ELF-1 (cell line): Measurements from ENCODE around the gene TWSG1.
A peak's percentile ranks its signal among the peaks of the same experiment; 100 is the strongest.
"Not testable (repeated sequence)": the region's sequence is repeated elsewhere in the genome, so short reads cannot be mapped to it uniquely, and the experiment has no call there.

Source experiments
- DNase-seq: peaks from one replicate; pipeline ENCODE4 v3.0.0-alpha.2; 2016; ENCODE audit warnings: low read depth, low spot score

The TWSG1 gene

DNA sequence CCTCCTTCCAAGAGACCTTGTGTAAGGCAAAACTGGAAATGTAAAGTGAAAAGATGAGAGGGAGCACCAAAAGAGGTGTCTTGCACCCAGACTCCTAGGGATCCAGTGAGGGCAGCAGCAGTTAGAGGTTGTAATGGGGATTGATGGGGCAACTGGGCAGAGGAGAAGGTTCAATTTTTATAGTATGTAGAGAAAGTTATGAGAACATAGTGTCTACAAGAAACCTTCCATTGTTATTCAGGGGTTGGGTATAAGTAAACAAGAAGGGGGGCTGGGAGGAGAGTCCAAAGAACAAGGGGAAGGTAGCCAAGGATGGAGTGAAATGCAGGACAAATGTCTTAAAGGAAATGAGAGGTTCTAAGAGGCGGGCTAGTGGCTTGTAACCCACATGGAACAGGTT lies 89.1 kb downstream of the TWSG1 start:
- DNase-seq, result not testable (repeated sequence)

- not testable (repeated sequence) for DNase-seq
Measured at GRCh38 chr18:9424235-9424634, 89.7 kb downstream of the TWSG1 start.

GRCh38 chr18:9426753-9427152 lies 92.2 kb downstream of the TWSG1 start:
- no peak for DNase-seq

GRCh38 chr18:9428301-9428706 lies 93.7 kb downstream of the TWSG1 start:
- no peak for DNase-seq

GRCh38 chr18:9428862-9429661 lies 94.5 kb downstream of the TWSG1 start:
- DNase-seq, result no peak

- DNase-seq, result no peak
Measured at GRCh38 chr18:9429662-9429993, 95.1 kb downstream of the TWSG1 start.

GRCh38 chr18:9430315-9430714 lies 95.7 kb downstream of the TWSG1 start:
- DNase-seq, result not testable (repeated sequence)

- no peak for DNase-seq
Measured at GRCh38 chr18:9431296-9431695, 96.7 kb downstream of the TWSG1 start.

DNA sequence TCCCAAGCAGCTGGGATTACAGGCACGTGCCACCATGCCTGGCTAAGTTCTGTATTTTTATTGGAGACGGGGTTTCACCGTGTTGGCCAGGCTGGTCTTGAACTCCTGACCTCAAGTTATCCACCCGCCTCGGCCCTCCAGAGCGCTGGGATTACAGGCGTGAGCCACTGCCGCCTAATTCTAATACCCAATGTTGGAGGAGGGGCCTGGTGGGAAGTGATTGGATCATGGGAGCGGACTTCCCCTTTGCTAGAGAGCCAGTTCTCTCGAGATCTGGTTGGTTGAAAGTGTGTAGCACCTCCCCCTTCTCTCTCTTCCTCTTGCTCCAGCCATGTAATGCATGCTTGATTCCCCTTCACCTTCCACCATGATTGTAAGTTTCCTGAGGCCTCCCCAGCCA lies 98.5 kb downstream of the TWSG1 start:
- peak; percentile 50 for DNase-seq

- DNase-seq, result peak; percentile 22
Measured at GRCh38 chr18:9433671-9434121, 99.1 kb downstream of the TWSG1 start.

GRCh38 chr18:9434122-9434701 lies 99.6 kb downstream of the TWSG1 start:
- peak; percentile 77 for DNase-seq

DNA sequence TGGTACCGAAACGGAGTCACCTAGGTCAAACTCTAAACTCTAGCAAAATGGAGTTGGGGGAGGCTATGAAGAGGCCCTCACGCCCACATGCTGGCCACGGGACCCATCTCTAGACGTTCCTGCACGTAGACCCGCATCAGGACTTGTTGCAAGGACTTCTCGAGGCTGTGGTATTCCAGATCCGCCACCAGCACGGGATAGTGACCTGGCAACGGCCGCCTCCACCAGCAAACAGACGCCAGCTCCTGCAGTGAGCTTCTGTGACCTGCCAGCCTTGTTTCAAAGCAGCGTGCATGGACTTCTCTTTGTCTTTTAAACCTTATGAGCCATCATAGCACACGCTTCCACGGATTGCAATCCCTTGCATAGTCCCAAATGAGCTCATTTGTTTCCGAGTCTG lies 100.5 kb downstream of the TWSG1 start:
- DNase-seq, result peak; percentile 37

DNA sequence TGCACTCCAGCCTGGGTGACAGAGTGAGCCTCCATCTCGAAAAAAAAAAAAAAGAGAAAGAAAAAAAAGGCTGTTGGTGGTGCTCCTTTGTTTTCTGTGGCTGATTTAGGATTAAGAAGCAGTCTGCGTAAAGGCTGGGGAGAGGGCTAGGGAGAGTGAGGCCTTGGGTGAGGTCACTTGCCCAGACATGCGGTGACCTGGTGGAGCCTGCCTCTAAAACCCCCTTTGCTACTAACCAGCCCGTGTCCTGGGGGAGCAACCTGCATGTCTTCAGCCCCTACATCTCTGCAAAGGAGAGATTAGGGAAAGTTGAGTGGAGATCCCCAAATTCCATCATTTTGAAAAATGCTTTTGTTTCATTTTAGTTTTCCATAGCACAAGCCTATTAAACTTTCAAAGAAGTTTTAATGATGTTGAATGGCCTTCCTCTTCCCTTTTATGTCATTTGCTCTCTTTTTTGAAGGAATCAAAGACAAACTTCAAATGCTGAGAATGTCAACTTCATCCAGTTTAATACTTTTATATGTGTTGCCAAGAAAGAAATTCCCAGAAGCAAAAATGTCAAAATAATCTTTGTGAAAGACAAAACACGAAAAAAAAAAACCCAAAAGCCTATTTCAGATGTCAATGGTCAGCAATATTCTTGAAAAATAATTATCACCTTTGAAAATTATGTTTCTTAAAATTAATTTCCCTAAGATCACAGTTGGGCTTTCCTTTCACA lies 101.8 kb downstream of the TWSG1 start:
- peak; percentile 16 for DNase-seq

- DNase-seq, result no peak
Measured at GRCh38 chr18:9437021-9437437, 102.5 kb downstream of the TWSG1 start.

GRCh38 chr18:9437672-9438071 lies 103.1 kb downstream of the TWSG1 start:
- no peak for DNase-seq

DNA sequence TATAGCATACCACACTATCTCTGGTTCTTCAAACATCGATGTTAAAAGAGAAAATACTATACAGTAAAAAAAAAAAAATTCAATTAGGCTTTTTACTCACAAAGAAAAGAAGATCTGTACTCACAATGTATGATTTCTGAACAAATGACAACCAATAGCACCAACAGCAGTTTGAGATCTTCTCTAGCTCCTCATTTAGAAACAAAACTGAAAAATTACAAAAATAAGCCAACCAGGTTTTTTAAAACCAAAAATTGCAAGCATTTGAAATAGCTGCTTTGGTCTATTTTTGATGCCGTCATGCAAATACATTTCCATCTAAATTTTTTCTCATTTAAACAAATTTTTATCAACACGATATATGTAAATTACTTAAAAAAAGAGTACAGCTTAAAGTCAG lies 106.5 kb downstream of the TWSG1 start:
- DNase-seq, result no peak

DNA sequence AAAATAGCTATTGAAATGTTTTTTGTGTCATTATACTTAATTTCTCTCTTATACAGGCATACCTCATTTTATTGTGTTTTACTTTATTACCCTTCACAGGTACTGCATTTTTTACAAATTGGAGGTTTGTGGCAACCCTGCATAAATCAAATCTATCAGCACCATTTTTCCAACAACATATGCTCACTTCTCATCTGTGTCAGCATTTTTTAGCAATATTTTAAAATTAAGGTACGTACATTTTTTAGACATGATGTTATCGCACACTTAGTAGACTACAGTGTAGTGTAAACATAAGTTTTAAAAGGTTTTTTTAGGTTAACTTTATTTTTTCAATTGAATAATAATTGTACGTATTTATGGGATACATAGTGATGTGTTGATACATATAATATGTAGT lies 110.0 kb downstream of the TWSG1 start:
- DNase-seq, result no peak

GRCh38 chr18:9446839-9447238 lies 112.3 kb downstream of the TWSG1 start:
- no peak for DNase-seq

DNA sequence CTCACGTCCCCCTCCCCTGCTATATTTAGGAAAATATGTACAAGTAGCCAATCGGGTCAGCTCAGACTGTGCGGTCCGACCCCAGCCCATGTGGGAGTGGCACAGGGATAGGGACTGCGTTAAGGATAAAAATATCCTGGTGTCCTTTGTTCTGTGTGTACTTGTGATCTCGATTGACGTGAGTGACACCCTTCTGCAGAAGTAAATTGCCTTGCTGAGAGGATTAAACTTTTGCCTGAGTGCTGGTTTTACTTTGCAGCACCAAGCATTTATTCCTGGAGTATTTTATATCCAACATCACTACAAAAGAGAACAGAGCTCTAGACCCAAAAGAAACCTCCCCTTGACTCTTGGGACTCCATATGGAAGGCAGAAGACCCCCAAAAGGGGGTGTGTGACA lies 112.8 kb downstream of the TWSG1 start:
- no peak for DNase-seq

DNA sequence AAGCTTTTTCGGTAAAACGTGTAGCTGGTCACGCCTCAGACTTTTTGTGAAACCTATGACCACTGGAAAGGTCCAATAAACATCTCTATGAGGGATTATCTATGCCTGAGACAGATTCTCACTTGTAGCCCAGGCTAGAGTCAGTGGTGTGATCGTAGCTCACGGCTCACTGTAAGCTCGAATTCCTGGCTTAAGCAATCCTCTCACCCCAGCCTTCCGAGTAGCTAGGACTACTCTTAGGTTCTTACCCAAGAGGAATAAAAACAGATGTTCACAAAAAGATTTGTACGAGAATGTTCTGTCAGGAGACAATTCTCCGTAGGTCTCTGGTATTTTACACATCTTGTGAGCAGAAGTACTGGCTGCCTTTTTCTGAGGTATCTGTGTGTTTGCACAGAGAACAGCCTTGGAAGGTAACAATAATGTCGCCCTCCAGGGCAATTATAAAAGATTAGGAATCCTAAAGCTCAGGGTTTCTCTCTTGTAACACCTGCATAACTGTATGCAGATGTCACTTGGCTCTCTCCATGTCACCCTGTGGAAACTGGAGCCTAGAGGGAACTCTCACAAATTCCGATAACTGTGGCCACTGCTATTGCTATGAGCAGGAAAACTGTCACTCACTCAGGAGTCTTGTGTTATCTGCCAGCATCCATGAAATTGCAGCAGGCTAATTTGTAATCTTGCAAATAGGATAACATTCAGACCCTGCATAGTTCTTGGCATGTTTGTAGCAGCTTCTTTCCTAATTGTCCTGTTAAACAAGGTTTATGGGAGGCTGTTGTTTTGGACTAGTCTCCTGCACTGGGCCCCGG lies 115.2 kb downstream of the TWSG1 start:
- DNase-seq, result peak; percentile 14

- DNase-seq, result not testable (repeated sequence)
Measured at GRCh38 chr18:9450920-9451319, 116.3 kb downstream of the TWSG1 start.
